Panc1 (cell line): Measurements from ENCODE around the gene CD207.

Experiments
- CTCF ChIP-seq: fragments of 450-650 bp; IDR thresholded peaks from 2 replicates; pipeline ENCODE4 v1.5.1; 2017; ENCODE audit warnings: mild to moderate bottlenecking
- REST ChIP-seq, 2 experiments: IDR thresholded peaks; 2 replicates each; pipeline ENCODE4 v1.6.1; 2011 to 2012; ENCODE audit warnings: low read depth in 2 of 2, control low read depth in 1 of 2, low read length in 1 of 2, mild to moderate bottlenecking in 1 of 2, moderate library complexity in 1 of 2; ENCODE audit not compliant: insufficient read depth in 1 of 2
- SIN3A ChIP-seq: IDR thresholded peaks from 2 replicates; pipeline ENCODE4 v1.6.1; 2012; ENCODE audit warnings: low read depth, mild to moderate bottlenecking, low read length, moderate library complexity, borderline replicate concordance; ENCODE audit not compliant: insufficient read depth

DNA sequence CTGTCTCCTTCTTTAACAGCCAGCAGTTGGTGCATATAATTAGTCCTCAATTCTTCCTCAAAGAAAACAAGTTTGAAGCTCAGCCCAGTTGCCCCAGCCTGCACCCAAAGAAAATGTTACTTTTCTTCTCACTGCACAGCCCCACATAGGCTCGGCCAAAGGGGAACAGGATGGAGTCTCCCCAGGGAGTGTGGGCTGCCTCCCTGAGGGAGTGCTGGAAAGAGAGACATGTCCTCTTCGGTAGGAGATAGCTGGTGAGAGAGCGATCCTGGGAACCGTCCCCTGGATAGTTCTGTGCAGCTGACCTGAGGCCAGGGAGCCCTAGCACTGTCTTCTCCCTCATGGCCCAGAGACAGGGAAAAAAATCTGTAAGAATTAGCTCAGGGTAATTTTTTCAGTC lies 37.9 kb upstream of the CD207 start:
- TF ChIP-seq SIN3A (no peak), CTCF (no peak), REST (IDR thresholded peaks at IDR 0.05; ENCODE audit: insufficient read depth in 1 of 2, low read depth in 2 of 2, low read length in 1 of 2) (no peak)
